Right cardiac atrium (tissue), 5 donors: ENCODE data around the gene ANKRD9. TPM values are rescaled to one million over a fixed set of nuclear protein-coding genes. Genes with fewer than 3 reads are reported as not detected.

ENCODE experiments used
- ATAC-seq, 2 donors: fragments of 200-7000 bp; cut with Tn5 transposase; one replicate each; pipeline versions ENCODE4 v1.8.0 to v1.9.1; 2020; ENCODE audit warnings: moderate library complexity in 2 of 2, mild to moderate bottlenecking in 1 of 2
- DNase-seq, 3 donors: peaks; one replicate each; pipeline ENCODE4 v3.0.0-alpha.2; 2020
- H3K27ac ChIP-seq: one replicate; pipeline ENCODE4 v1.5.1; 2013; ENCODE audit warnings: mild to moderate bottlenecking, low read length, control low read depth, moderate library complexity
- H3K27me3 ChIP-seq: one replicate; pipeline ENCODE4 v1.6.1; 2013; ENCODE audit not compliant: control insufficient read depth, insufficient read depth
- H3K4me1 ChIP-seq: one replicate; pipeline ENCODE4 v1.6.1; 2013; ENCODE audit warnings: low read length; ENCODE audit not compliant: control insufficient read depth, insufficient read depth
- H3K4me3 ChIP-seq: one replicate; pipeline ENCODE4 v1.5.1; 2013; ENCODE audit warnings: low read length, control low read depth
- H3K9me3 ChIP-seq: one replicate; pipeline ENCODE4 v1.6.1; 2013; ENCODE audit warnings: low read length; ENCODE audit not compliant: control insufficient read depth
- WGBS: extraction: QIAGEN DNeasy Blood & Tissue Kit; methylation state at CpG from one replicate; pipeline ENCODE4 v1.1.7; 2013; 5-methylcytosine and 5-hydroxymethylcytosine counted together
- intact Hi-C, 4 donors: fragments of 100-400 bp; cut with DNase I; formaldehyde crosslinking; loops; one replicate each; pipeline versions ENCODE4 v1.11.0 to v1.14.0; 2022 to 2023
- polyA plus RNA-seq: library from polyadenylated mRNA; stranded (reverse); fragments of 200-250 nt; gene quantifications from one replicate; pipeline ENCODE4 v1.2.3, GENCODE V29; 2013
- total RNA-seq, 4 donors: library from RNA; stranded (reverse); fragmentation: NEBNext Ultra II Directional; extraction: Animal tissue kit (Norgen Biotek cat#: 25700); gene quantifications; one replicate each; pipeline ENCODE4 v1.2.1, GENCODE V29; 2021
- donor health status: healthy with polysubstance abuse.
- donor health status: DM: no; HTN: yes; CAD: no.
- donor health status: DM: no; HTN: no; CAD: no.
- donor health status: DM: no; HTN: yes; CAD: no; lungs with severe emphysema.
- donor health status: DM: yes; HTN: yes; CAD: no.

Gene ANKRD9
- total and polyA plus RNA-seq, 5 donors = 43.1 to 134 (median 118) TPM

GRCh38 chr14:102502571-102502970, 7.0 kb downstream of the ANKRD9 start:
- DNase-seq (peak in 1 of 3 donors; percentile 20), ATAC-seq (no peak)
- Histone ChIP-seq H3K4me3 (no peak overlapping the region), H3K4me1 (peaks cover 7% of the 10 kb centered on the region), H3K27ac (no peak overlapping the region), H3K9me3 (no peaks in the 10 kb centered on the region), H3K27me3 (no peaks in the 10 kb centered on the region)
- intact Hi-C loops = no loop called here
- 96% methylated on average over 10 of the region's 10 CpGs for WGBS

- 84% methylated on average over 20 of the region's 20 CpGs for WGBS
- Histone ChIP-seq H3K9me3 (no peaks in the 10 kb centered on the region), H3K4me1 (peaks cover 7% of the 10 kb centered on the region), H3K4me3 (no peak overlapping the region), H3K27ac (peak overlapping the region; percentile 50), H3K27me3 (no peaks in the 10 kb centered on the region)
- ATAC-seq (no peak), DNase-seq (peak in 1 of 3 donors; percentile 57)
- intact Hi-C loops = no loop called here
These were observed 7.7 kb downstream of the ANKRD9 start for GRCh38 chr14:102501751-102502315.

GRCh38 chr14:102500713-102501112, 8.9 kb downstream of the ANKRD9 start:
- WGBS = 61% methylated on average over 3 of the region's 3 CpGs
- Histone ChIP-seq H3K27me3 (no peaks in the 10 kb centered on the region), H3K4me1 (peaks cover 7% of the 10 kb centered on the region), H3K9me3 (no peaks in the 10 kb centered on the region), H3K4me3 (no peak overlapping the region), H3K27ac (peak overlapping the region; percentile 85)
- peak in 1 of 2 donors; percentile 1 for ATAC-seq
- intact Hi-C loops = no loop called here
- DNase-seq = peak in 1 of 3 donors; percentile 4

- Histone ChIP-seq H3K9me3 (no peaks in the 10 kb centered on the region), H3K27me3 (no peaks in the 10 kb centered on the region), H3K27ac (peak overlapping the region; percentile 85), H3K4me1 (peaks cover 7% of the 10 kb centered on the region), H3K4me3 (no peak overlapping the region)
- intact Hi-C loops = no loop called here
- DNase-seq = peak; percentile 78 to 82 (median 82)
- ATAC-seq = peak; percentile 70 to 75
- WGBS = 26% methylated on average over 14 of the region's 14 CpGs
These were observed 9.4 kb downstream of the ANKRD9 start for GRCh38 chr14:102500158-102500662.

GRCh38 chr14:102499401-102500157, 10.0 kb downstream of the ANKRD9 start:
- Histone ChIP-seq H3K9me3 (no peaks in the 10 kb centered on the region), H3K4me1 (peaks cover 7% of the 10 kb centered on the region), H3K27ac (peak overlapping the region; percentile 85), H3K27me3 (no peaks in the 10 kb centered on the region), H3K4me3 (no peak overlapping the region)
- intact Hi-C loops = no loop called here
- DNase-seq = peak; percentile 82 to 90 (median 89)
- 65% methylated on average over 23 of the region's 23 CpGs for WGBS
- ATAC-seq = peak; percentile 68 to 83

GRCh38 chr14:102498678-102499265, 10.8 kb downstream of the ANKRD9 start:
- ATAC-seq (peak in 1 of 2 donors; percentile 1), DNase-seq (peak in 2 of 3 donors; percentile 50 to 61)
- Histone ChIP-seq H3K4me1 (peaks cover 3% of the 10 kb centered on the region), H3K27ac (no peak overlapping the region), H3K9me3 (no peaks in the 10 kb centered on the region), H3K27me3 (no peaks in the 10 kb centered on the region), H3K4me3 (no peak overlapping the region)
- intact Hi-C loops = no loop called here
- WGBS = 80% methylated on average over 21 of the region's 21 CpGs

GRCh38 chr14:102497998-102498677, 11.4 kb downstream of the ANKRD9 start:
- peaks cover 3% of the 10 kb centered on the region for H3K4me1 ChIP-seq
- no peak for ATAC-seq
- DNase-seq = peak in 1 of 3 donors; percentile 57
- H3K4me3 ChIP-seq = no peak overlapping the region
- H3K9me3 ChIP-seq = no peaks in the 10 kb centered on the region
- H3K27me3 ChIP-seq = no peaks in the 10 kb centered on the region
- intact Hi-C loops = no loop called here
- WGBS = 82% methylated on average over 30 of the region's 30 CpGs
- no peak overlapping the region for H3K27ac ChIP-seq

- Histone ChIP-seq H3K4me1 (peaks cover 3% of the 10 kb centered on the region), H3K27me3 (no peaks in the 10 kb centered on the region), H3K9me3 (no peaks in the 10 kb centered on the region), H3K4me3 (no peak overlapping the region), H3K27ac (no peak overlapping the region)
- intact Hi-C loops = no loop called here
- DNase-seq (peak in 1 of 3 donors; percentile 56), ATAC-seq (no peak)
- WGBS = 93% methylated on average over 42 of the region's 42 CpGs
These were observed 12.4 kb downstream of the ANKRD9 start for GRCh38 chr14:102496958-102497744.

- intact Hi-C loops = no loop called here
These were observed 13.3 kb downstream of the ANKRD9 start for GRCh38 chr14:102496331-102496691.

More at GRCh38 chr14:102496331-102496691, 13.3 kb downstream of the ANKRD9 start:
- Histone ChIP-seq H3K4me3 (no peak overlapping the region), H3K4me1 (peaks cover 3% of the 10 kb centered on the region), H3K27me3 (no peaks in the 10 kb centered on the region), H3K27ac (no peak overlapping the region), H3K9me3 (no peaks in the 10 kb centered on the region)
- DNase-seq (peak in 1 of 3 donors; percentile 37), ATAC-seq (no peak)
- WGBS = 94% methylated on average over 11 of the region's 11 CpGs
